Measurements from ENCODE around the gene AEBP1.
A peak's percentile ranks its signal among the peaks of the same experiment; 100 is the strongest.

Gene AEBP1

GRCh38 chr7:44104860-44105771 is 971 bp downstream of the AEBP1 start:
- DNase-seq (ENCODE audit: low spot score), result peak; percentile 72

- DNase-seq (ENCODE audit: low spot score), result no peak
These were observed 1.7 kb downstream of the AEBP1 start for GRCh38 chr7:44105832-44106231.

GRCh38 chr7:44106311-44107065 is 2.3 kb downstream of the AEBP1 start:
- DNase-seq (ENCODE audit: low spot score), result no peak

GRCh38 chr7:44107116-44107960 is 3.2 kb downstream of the AEBP1 start:
- no peak for DNase-seq (ENCODE audit: low spot score)

GRCh38 chr7:44107961-44108767 is 4.0 kb downstream of the AEBP1 start:
- DNase-seq (ENCODE audit: low spot score), result no peak

GRCh38 chr7:44108768-44109750 is 4.9 kb downstream of the AEBP1 start:
- DNase-seq (ENCODE audit: low spot score), result no peak

- no peak for DNase-seq (ENCODE audit: low spot score)
These were observed 5.8 kb downstream of the AEBP1 start for GRCh38 chr7:44109991-44110390.

GRCh38 chr7:44110719-44111635 is 6.8 kb downstream of the AEBP1 start:
- no peak for DNase-seq (ENCODE audit: low spot score)

- DNase-seq (ENCODE audit: low spot score), result no peak
These were observed 7.6 kb downstream of the AEBP1 start for GRCh38 chr7:44111761-44112160.

GRCh38 chr7:44112231-44112996 is 8.3 kb downstream of the AEBP1 start:
- no peak for DNase-seq (ENCODE audit: low spot score)

GRCh38 chr7:44112997-44113763 is 9.0 kb downstream of the AEBP1 start:
- DNase-seq (ENCODE audit: low spot score), result no peak

- DNase-seq (ENCODE audit: low spot score), result no peak
These were observed 9.7 kb downstream of the AEBP1 start for GRCh38 chr7:44113764-44114354.

- no peak for DNase-seq (ENCODE audit: low spot score)
These were observed 10.6 kb downstream of the AEBP1 start for GRCh38 chr7:44114586-44115310.

- DNase-seq (ENCODE audit: low spot score), result no peak
These were observed 12.1 kb downstream of the AEBP1 start for GRCh38 chr7:44116087-44116788.

- no peak for DNase-seq (ENCODE audit: low spot score)
These were observed 12.9 kb downstream of the AEBP1 start for GRCh38 chr7:44116789-44117666.

All from kidney tubule cell (primary cell).